Naive B cell (primary cell): ENCODE measurements around the gene PBX1. TPM values are rescaled to one million over a fixed set of nuclear protein-coding genes. Genes with fewer than 3 reads are reported as not detected.

ENCODE experiments used
- ATAC-seq, 2 donors: fragments of 150-1000 bp; cut with Tn5 transposase; 2 replicates each; pipeline ENCODE4 v1.10.0; 2021; ENCODE audit warnings: low read depth in 2 of 2, mild to moderate bottlenecking in 2 of 2, moderate library complexity in 2 of 2
- DNase-seq: peaks from one replicate; pipeline ENCODE4 v3.0.0; 2022
- H3K27ac Mint-ChIP-seq, 6 donors: one replicate each; pipeline ENCODE4 v1.8.0; 2020 to 2022; ENCODE audit warnings: mild to moderate bottlenecking in 6 of 6, mixed read lengths in 6 of 6, moderate library complexity in 5 of 6, inconsistent platforms in 2 of 6
- H3K27me3 Mint-ChIP-seq, 3 donors: one replicate each; pipeline ENCODE4 v1.8.0; 2021 to 2022; ENCODE audit warnings: mixed read lengths in 3 of 3, mild to moderate bottlenecking in 1 of 3
- H3K36me3 Mint-ChIP-seq, 2 donors: one replicate each; pipeline ENCODE4 v1.8.0; 2020 to 2022; ENCODE audit warnings: mixed read lengths in 2 of 2, inconsistent platforms in 1 of 2, mild to moderate bottlenecking in 1 of 2
- H3K4me1 Mint-ChIP-seq, 3 donors: one replicate each; pipeline ENCODE4 v1.8.0; 2020 to 2022; ENCODE audit warnings: mixed read lengths in 3 of 3, inconsistent platforms in 1 of 3, mild to moderate bottlenecking in 1 of 3, moderate library complexity in 1 of 3
- H3K4me3 Mint-ChIP-seq, 8 donors: one replicate each; pipeline ENCODE4 v1.8.0; 2020 to 2022; ENCODE audit warnings: mild to moderate bottlenecking in 8 of 8, mixed read lengths in 8 of 8, moderate library complexity in 8 of 8, inconsistent platforms in 2 of 8
- H3K9me3 Mint-ChIP-seq, 7 donors: one replicate each; pipeline ENCODE4 v1.8.0; 2020 to 2022; ENCODE audit warnings: mixed read lengths in 7 of 7, mild to moderate bottlenecking in 5 of 7, inconsistent platforms in 2 of 7, moderate library complexity in 1 of 7
- polyA plus RNA-seq, 6 donors: library from polyadenylated mRNA; unstranded; fragments of 300-500 nt; fragmentation: Illumina TruSeq; gene quantifications; one replicate each; pipeline ENCODE4 v1.2.3, GENCODE V29; 2021; ENCODE audit warnings: low read depth in 6 of 6

PBX1 gene
- polyA plus RNA-seq, 6 donors from 2014 or later = 0.04 to 0.70 (median 0.33) TPM; not detected in 1

GRCh38 chr1:164588516-164589341 lies 29.7 kb downstream of the PBX1 start:
- no peak for ATAC-seq
- DNase-seq = no peak
- H3K27me3 Mint-ChIP-seq = peaks cover 25 to 38% (median 29%) of the 10 kb centered on the region in 3 donors
- peak overlapping the region in 1 of 6 donors; percentile 41 for H3K27ac Mint-ChIP-seq
- peaks cover 0 to 5% (median 0%) of the 10 kb centered on the region in 7 donors for H3K9me3 Mint-ChIP-seq
- no peak overlapping the region for H3K4me3 Mint-ChIP-seq
- no peaks in the 10 kb centered on the region for H3K36me3 Mint-ChIP-seq
- H3K4me1 Mint-ChIP-seq = no peaks in the 10 kb centered on the region

- no peaks in the 10 kb centered on the region for H3K4me1 Mint-ChIP-seq
- DNase-seq (no peak), ATAC-seq (no peak)
- H3K9me3 Mint-ChIP-seq = peaks cover 0 to 5% (median 0%) of the 10 kb centered on the region in 7 donors
- no peak overlapping the region for H3K4me3 Mint-ChIP-seq
- peaks cover 21 to 34% (median 29%) of the 10 kb centered on the region in 3 donors for H3K27me3 Mint-ChIP-seq
- no peak overlapping the region for H3K27ac Mint-ChIP-seq
- no peaks in the 10 kb centered on the region for H3K36me3 Mint-ChIP-seq
Measured at GRCh38 chr1:164589408-164589807, 30.4 kb downstream of the PBX1 start.

- no peak for ATAC-seq
Measured at GRCh38 chr1:164589961-164590507, 31.1 kb downstream of the PBX1 start.

GRCh38 chr1:164590592-164590991 lies 31.6 kb downstream of the PBX1 start:
- H3K27ac Mint-ChIP-seq = no peak overlapping the region
- no peak for DNase-seq

More at GRCh38 chr1:164589961-164590507, 31.1 kb downstream of the PBX1 start:
- H3K27ac Mint-ChIP-seq = no peak overlapping the region
- H3K27me3 Mint-ChIP-seq = peaks cover 20 to 33% (median 29%) of the 10 kb centered on the region in 3 donors
- no peaks in the 10 kb centered on the region for H3K36me3 Mint-ChIP-seq
- no peaks in the 10 kb centered on the region for H3K4me1 Mint-ChIP-seq
- no peak for DNase-seq
- H3K4me3 Mint-ChIP-seq = no peak overlapping the region
- H3K9me3 Mint-ChIP-seq = peaks cover 0 to 5% (median 0%) of the 10 kb centered on the region in 7 donors

GRCh38 chr1:164591858-164592257 lies 32.9 kb downstream of the PBX1 start:
- Mint-ChIP-seq H3K27ac (no peak overlapping the region), H3K9me3 (peaks cover 0 to 5% (median 0%) of the 10 kb centered on the region in 7 donors), H3K4me3 (no peak overlapping the region), H3K4me1 (no peaks in the 10 kb centered on the region), H3K27me3 (peaks cover 13 to 25% (median 25%) of the 10 kb centered on the region in 3 donors), H3K36me3 (no peaks in the 10 kb centered on the region)
- ATAC-seq (no peak), DNase-seq (no peak)

More at GRCh38 chr1:164590592-164590991, 31.6 kb downstream of the PBX1 start:
- no peaks in the 10 kb centered on the region for H3K36me3 Mint-ChIP-seq
- no peak overlapping the region for H3K4me3 Mint-ChIP-seq
- H3K4me1 Mint-ChIP-seq = no peaks in the 10 kb centered on the region
- H3K9me3 Mint-ChIP-seq = peaks cover 0 to 5% (median 0%) of the 10 kb centered on the region in 7 donors
- peaks cover 20 to 33% (median 29%) of the 10 kb centered on the region in 3 donors for H3K27me3 Mint-ChIP-seq
- ATAC-seq = no peak

GRCh38 chr1:164592634-164593033 lies 33.6 kb downstream of the PBX1 start:
- Mint-ChIP-seq H3K36me3 (no peaks in the 10 kb centered on the region), H3K4me1 (no peaks in the 10 kb centered on the region), H3K9me3 (peaks cover 0 to 5% (median 0%) of the 10 kb centered on the region in 7 donors), H3K4me3 (no peak overlapping the region), H3K27ac (peak overlapping the region in 1 of 6 donors; percentile 73), H3K27me3 (peaks cover 8 to 25% (median 19%) of the 10 kb centered on the region in 3 donors)
- ATAC-seq (no peak), DNase-seq (no peak)

- Mint-ChIP-seq H3K4me1 (no peaks in the 10 kb centered on the region), H3K9me3 (peaks cover 0 to 2% (median 0%) of the 10 kb centered on the region in 7 donors), H3K4me3 (no peak overlapping the region), H3K27me3 (peaks cover 0 to 8% (median 0%) of the 10 kb centered on the region in 3 donors), H3K27ac (no peak overlapping the region), H3K36me3 (no peaks in the 10 kb centered on the region)
- DNase-seq (no peak), ATAC-seq (no peak)
Measured at GRCh38 chr1:164595212-164595611, 36.2 kb downstream of the PBX1 start.

- Mint-ChIP-seq H3K9me3 (peaks cover 0 to 2% (median 0%) of the 10 kb centered on the region in 7 donors), H3K4me3 (no peak overlapping the region), H3K4me1 (no peaks in the 10 kb centered on the region), H3K27me3 (peaks cover 0 to 4% (median 0%) of the 10 kb centered on the region in 3 donors), H3K27ac (no peak overlapping the region), H3K36me3 (no peaks in the 10 kb centered on the region)
- ATAC-seq (no peak), DNase-seq (no peak)
Measured at GRCh38 chr1:164596172-164596571, 37.2 kb downstream of the PBX1 start.

GRCh38 chr1:164598719-164599118 lies 39.7 kb downstream of the PBX1 start:
- ATAC-seq (no peak), DNase-seq (no peak)
- no peak overlapping the region for H3K4me3 Mint-ChIP-seq
- no peaks in the 10 kb centered on the region for H3K36me3 Mint-ChIP-seq
- H3K27me3 Mint-ChIP-seq = peaks cover 0 to 9% (median 8%) of the 10 kb centered on the region in 3 donors
- H3K4me1 Mint-ChIP-seq = no peaks in the 10 kb centered on the region
- no peak overlapping the region for H3K27ac Mint-ChIP-seq
- peaks cover 0 to 2% (median 0%) of the 10 kb centered on the region in 7 donors for H3K9me3 Mint-ChIP-seq

- ATAC-seq (no peak), DNase-seq (no peak)
- Mint-ChIP-seq H3K27me3 (peaks cover under 1 to 10% (median 9%) of the 10 kb centered on the region in 3 donors), H3K27ac (no peak overlapping the region), H3K9me3 (peaks cover 0 to 2% (median 0%) of the 10 kb centered on the region in 7 donors), H3K36me3 (no peaks in the 10 kb centered on the region), H3K4me1 (no peaks in the 10 kb centered on the region), H3K4me3 (no peak overlapping the region)
Measured at GRCh38 chr1:164599272-164599671, 40.3 kb downstream of the PBX1 start.

- Mint-ChIP-seq H3K27me3 (peaks cover 9 to 18% (median 11%) of the 10 kb centered on the region in 3 donors), H3K9me3 (no peaks in the 10 kb centered on the region), H3K27ac (no peak overlapping the region), H3K36me3 (no peaks in the 10 kb centered on the region), H3K4me1 (no peaks in the 10 kb centered on the region), H3K4me3 (no peak overlapping the region)
- DNase-seq (no peak), ATAC-seq (no peak)
Measured at GRCh38 chr1:164601399-164602100, 42.6 kb downstream of the PBX1 start.

- H3K4me1 Mint-ChIP-seq = no peaks in the 10 kb centered on the region
- H3K27ac Mint-ChIP-seq = no peak overlapping the region
- H3K9me3 Mint-ChIP-seq = no peaks in the 10 kb centered on the region
- H3K4me3 Mint-ChIP-seq = no peak overlapping the region
- ATAC-seq (no peak), DNase-seq (no peak)
- peaks cover 9 to 21% (median 11%) of the 10 kb centered on the region in 3 donors for H3K27me3 Mint-ChIP-seq
- no peaks in the 10 kb centered on the region for H3K36me3 Mint-ChIP-seq
Measured at GRCh38 chr1:164602101-164602422, 43.1 kb downstream of the PBX1 start.

- Mint-ChIP-seq H3K4me1 (no peaks in the 10 kb centered on the region), H3K4me3 (no peak overlapping the region), H3K36me3 (no peaks in the 10 kb centered on the region), H3K27me3 (peaks cover 5 to 24% (median 11%) of the 10 kb centered on the region in 3 donors), H3K27ac (no peak overlapping the region), H3K9me3 (no peaks in the 10 kb centered on the region)
- DNase-seq = no peak
- ATAC-seq = no peak
Measured at GRCh38 chr1:164602480-164603093, 43.6 kb downstream of the PBX1 start.
